GM18505 (cell line): ENCODE data around the gene CPNE4.

ENCODE experiments used
- ATAC-seq: cut with Tn5 transposase; IDR thresholded peaks from one replicate; pipeline ENCODE4 v1.9.1; 2021; ENCODE audit not compliant: unreplicated experiment
- POLR2A ChIP-seq: IDR thresholded peaks from 4 replicates; pipeline ENCODE4 v1.6.1; 2011; ENCODE audit warnings: borderline replicate concordance; ENCODE audit not compliant: insufficient read depth, insufficient read length; ENCODE audit errors: extremely low read depth

The CPNE4 gene

DNA sequence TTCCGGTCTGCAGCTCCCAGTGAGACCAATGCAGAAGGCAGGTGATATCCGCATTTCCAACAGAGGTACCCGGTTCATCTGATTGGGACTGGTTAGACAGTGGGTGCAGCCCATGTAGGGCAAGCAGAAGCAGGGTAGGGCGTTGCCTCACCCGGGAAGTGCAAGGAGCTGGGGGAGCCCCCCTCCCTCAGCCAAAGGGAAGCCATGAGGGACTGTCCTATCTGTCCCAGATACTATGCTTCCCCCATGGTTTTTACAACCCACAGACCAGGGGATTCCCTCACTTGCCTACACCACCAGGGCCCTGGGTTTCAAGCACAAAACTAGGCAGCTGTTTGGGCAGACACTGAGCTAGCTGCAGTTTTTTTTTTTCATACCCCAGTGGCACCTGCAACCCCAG is 71.8 kb downstream of the CPNE4 start:
- no peak for ATAC-seq
- no peak for TF ChIP-seq POLR2A

DNA sequence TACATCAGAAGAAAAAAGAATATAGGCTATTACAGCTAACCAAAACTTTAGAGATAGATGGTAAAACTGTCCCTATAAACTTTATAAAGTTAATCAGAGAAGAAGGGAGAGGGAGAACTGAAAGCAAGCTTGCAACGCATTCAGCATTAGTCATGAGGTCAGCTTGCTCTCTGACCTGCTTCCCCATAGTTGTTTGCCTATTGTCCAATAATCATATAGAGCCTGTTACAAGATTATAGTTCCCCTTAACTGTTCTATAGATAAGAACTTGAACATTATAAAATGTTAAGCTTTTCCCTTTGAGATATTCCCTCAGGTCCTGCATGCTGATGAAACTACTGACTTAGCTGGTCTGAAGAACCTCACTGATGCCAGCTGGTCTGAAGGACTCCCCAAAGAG is 74.5 kb downstream of the CPNE4 start:
- no peak for ATAC-seq

DNA sequence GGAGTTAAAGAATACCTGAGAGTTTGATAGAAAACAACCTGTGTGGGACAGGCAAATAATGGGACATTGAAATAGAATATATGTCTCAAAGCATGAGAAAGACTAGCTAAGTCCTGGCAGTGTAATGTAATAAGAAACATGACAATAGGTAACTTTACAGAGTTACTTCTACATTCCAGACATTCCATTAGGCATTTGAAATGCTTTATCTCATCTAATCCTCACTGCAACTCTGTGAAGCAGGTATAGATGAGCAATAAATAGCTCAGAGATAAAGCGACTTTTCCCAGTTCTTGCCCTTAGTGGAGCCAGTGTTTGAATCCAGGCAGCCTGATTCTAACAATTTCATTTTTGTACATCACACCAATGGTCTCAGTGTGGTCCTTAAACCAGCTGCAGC is 76.8 kb downstream of the CPNE4 start:
- no peak for TF ChIP-seq POLR2A

More for the DNA sequence above, 74.5 kb downstream of the CPNE4 start:
- no peak for TF ChIP-seq POLR2A

DNA sequence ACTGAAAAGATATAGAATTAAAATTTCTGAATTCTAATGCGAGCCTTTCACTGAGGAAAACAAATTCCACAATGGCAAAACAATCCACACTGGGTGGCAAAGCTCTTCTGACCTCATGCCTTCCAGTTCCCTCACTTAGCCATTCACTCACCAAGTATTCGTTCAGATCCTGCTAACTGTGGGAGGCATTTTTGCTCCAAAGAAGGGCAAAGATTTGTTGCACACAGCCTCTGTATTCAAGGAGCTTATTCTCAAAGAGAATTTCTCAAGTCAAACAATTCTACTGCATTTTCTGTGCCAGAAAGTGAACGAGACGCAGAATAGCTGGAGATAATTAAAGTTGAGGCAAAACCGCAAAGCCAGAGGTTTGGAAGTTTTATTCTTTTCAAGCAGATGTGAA is 77.3 kb downstream of the CPNE4 start:
- TF ChIP-seq POLR2A = no peak
- ATAC-seq = no peak

More for the DNA sequence above, 76.8 kb downstream of the CPNE4 start:
- ATAC-seq = no peak

DNA sequence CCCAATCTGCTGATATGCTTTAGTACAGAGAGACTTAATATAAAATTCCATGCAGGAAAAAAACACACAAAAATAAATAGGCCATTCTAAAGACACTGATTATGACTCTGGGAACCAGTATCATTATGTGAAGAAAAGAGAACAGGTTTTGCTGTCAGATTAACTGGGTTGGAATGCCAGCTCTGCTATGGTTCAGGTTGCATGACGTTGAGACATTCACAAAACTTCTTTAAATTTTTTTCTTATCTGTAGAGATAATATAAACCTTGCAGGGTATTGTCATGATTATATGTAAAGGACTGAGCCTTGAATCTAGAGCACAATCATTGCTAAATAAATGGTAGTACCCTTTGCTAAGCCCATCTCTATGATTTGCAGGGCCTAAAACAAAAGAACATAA is 86.0 kb downstream of the CPNE4 start:
- TF ChIP-seq POLR2A = no peak
- no peak for ATAC-seq

DNA sequence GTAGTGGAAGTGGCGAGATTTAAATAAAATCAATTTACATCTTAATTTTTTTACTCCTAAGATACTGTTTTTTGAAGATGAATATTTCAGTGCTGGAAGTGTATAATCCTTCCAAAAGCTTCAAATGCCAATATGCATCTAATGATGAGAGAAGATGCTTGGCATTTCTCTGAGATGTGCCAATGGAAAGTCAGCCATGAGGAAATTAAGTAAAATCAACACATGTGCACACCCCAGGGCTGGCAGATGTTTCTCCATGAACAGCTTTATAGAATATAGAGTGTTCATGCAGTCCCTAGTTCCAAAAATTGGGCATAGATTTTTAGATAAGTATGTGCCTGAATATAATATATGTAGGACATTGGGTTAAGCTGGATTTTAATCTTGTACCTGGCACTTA is 90.1 kb downstream of the CPNE4 start:
- TF ChIP-seq POLR2A = no peak
- no peak for ATAC-seq

DNA sequence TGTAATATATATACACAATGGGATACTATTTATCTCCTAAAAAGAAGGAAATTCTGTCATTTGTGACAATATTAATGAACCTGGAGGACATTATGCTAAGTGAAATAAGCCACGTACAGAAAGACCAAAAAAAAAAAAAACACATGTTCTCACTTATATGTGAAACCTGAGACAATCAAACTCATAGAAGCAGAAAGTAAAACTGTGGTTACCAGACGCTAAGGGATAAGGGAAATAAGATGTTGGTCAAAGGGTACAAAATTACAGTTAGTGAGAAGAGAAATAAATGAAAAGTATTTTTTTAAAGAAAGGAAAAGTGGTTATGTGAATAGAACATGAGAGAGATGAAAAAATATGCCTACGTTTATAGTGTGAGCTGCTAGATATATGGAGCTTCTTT is 101.1 kb downstream of the CPNE4 start:
- no peak for TF ChIP-seq POLR2A
- no peak for ATAC-seq

DNA sequence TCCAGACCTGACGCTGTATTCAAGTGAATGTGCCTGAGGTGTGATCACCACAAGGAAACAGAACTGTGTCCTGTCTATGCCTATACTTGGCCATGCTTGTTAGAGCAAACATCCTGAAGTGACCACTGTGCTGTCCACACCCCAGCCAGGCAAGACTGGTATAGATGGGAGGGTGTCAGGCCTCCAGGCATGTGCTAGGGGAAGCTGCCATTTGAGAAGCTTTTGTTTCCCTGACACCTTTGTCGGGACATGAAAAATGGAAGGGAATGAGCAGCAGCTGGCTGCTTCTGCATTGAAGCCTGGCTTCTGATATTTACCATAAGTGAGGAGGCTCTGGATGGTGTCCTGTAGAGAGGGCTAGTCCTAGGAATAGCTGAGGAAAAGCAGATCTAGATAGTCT is 106.2 kb downstream of the CPNE4 start:
- no peak for ATAC-seq
- no peak for TF ChIP-seq POLR2A

DNA sequence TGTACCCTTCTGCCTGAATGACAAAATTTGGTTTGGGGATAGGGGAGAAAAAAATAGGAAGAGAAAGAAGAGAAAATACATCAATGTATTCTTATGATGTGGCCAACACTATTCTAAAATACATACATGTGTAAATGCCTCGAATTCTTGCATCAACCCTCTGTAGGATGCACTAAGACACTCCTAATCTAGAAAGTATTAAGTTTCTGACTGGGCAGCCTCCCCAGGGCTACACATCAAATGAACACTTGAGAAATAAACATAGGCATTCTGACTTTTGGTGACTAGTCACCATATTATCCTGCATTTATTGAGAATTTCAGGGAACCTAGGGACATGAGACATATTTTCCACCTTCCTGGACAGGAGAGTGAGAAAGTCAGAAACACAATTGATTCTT is 109.2 kb downstream of the CPNE4 start:
- no peak for ATAC-seq
- no peak for TF ChIP-seq POLR2A

DNA sequence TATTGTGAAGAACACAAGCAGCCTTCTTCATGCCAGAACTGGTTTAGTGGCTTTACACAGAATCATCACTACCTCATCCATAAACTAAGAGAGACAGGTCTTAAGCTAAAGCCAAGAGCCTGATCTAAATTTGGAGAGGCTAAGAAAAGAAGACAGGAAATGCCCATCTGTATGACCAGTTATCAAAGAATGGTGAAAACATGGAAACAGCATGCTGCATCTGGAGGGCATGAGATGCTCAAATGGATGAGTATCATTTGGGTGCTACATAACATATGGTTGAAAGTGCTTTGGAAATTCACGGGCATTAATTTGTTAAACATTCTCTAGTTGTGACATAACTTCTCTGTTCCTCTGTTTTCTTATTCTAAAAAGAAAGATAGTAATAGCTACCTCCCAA is 112.5 kb downstream of the CPNE4 start:
- TF ChIP-seq POLR2A = no peak
- ATAC-seq = no peak

DNA sequence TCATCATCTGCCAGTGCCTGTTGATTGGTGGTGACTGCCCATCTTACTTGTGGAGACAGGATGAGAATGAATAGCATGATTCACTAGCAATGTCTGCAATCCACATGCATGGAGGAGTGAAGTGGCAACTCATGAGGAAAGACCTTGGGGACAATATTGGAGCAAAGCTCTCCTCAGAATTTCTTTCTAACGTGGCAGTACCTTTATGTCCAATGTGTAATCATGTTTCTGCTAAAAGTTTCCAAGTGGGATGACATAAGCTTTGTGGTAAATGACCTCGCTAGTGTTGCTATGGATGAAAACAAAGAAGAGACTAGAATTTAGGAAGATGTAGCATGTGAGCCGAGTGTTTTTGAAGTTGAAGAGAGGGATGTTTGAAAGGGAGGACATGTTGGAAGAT is 117.8 kb downstream of the CPNE4 start:
- no peak for ATAC-seq
- no peak for TF ChIP-seq POLR2A

DNA sequence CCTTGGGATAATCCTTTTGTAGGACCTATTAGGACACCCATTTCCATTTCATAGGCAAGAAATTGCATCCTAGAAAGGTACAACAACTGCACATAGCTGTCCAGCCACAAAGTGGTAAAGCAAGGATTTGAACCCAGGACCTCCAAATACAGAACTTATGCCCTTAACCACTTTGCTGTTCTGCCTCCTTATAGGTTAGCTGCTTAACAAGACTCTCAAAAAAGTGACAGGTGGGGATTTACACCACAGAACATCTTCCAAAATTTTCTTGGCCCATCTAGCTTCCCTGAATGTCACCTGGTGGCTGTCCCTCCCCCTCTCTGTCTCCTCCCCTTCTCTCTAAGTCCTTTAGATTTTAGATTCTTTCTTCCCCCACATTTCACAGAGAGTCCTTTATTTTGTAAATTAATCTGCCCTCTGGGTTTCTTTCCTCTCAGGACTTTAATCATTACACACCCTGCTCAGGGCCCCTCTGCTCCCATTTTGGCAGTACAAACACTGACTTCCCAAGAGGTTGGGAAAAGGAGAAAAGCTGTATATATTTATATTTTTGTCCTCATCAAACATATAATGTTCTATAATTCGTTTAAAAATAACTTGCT is 120.6 kb downstream of the CPNE4 start:
- no peak for ATAC-seq
- no peak for TF ChIP-seq POLR2A

DNA sequence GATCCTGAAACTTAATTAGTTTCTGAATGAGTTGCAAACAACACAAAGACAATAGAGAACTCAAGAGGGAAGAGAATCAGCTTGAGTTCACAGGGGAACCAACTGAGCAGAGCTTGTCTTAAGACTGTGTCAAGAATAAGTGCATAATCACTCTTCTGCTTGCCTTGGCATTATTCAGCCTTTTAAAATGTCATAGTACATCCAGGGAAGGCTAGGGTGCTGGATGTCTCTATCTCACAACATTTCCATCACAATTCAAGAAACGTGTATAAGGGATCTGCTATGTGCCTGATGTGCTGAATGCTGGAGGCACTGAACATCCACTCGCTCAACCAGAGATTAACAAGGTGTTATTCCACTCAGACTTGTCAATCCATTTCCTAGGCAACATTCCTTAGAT is 122.6 kb downstream of the CPNE4 start:
- no peak for ATAC-seq
- no peak for TF ChIP-seq POLR2A

DNA sequence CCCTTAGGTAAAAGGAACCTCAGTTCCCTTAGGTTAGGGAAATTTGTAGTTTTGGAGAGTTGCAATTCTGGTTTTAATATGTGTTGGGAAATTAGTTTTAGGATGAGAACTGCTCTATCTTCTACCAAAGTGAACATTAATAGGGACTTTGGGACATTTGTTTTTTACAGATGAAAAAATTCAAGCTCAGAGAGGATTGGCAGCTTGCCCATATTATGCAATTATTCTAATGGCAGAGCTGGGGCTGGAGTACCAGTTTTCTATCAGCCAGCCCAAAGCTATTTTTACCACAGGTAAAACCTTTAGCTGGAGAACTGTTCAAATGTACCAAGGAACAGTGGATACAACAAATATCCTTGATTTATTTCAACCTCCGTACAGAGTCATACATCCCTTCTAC is 127.0 kb downstream of the CPNE4 start:
- ATAC-seq = no peak

DNA sequence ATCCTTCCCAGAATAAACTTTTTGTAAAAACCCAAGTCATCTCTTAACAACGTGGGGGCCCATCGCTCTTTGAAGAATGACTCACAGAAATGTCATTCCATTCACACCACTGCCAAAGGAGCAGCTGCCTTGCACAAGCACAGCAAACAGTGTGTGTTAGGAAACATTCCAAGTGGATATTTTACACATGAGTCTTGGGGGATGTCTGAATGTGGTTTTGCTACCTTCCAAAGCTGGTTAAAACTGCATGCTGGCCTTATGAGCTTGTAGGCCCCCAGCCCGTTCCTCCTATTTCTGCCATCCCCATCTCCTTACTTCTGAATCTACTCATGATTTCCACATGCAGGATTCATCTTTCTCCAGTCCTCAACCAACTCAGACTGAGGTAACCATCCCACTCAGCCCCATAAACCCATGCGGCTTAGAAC is 130.8 kb downstream of the CPNE4 start:
- no peak for ATAC-seq
- TF ChIP-seq POLR2A = no peak

More for the DNA sequence above, 127.0 kb downstream of the CPNE4 start:
- no peak for TF ChIP-seq POLR2A
